GM12878 (cell line): Measurements from ENCODE around the gene BTBD9.

ENCODE experiments used
- JUND ChIP-seq: IDR thresholded peaks from 2 replicates; pipeline ENCODE4 v1.6.1; 2012; ENCODE audit warnings: low read depth, mild to moderate bottlenecking, low read length, improper control_type of control experiment, moderate library complexity
- NFIC ChIP-seq: IDR thresholded peaks from 2 replicates; pipeline ENCODE4 v1.6.1; 2012; ENCODE audit warnings: low read depth, mild to moderate bottlenecking, inconsistent platforms, low read length, moderate library complexity
- REST ChIP-seq: IDR thresholded peaks from 2 replicates; pipeline ENCODE4 v1.6.1; 2012; ENCODE audit warnings: mild to moderate bottlenecking, low read depth, low read length
- USF1 ChIP-seq: IDR thresholded peaks from 2 replicates; pipeline ENCODE4 v1.6.1; 2011; ENCODE audit warnings: borderline replicate concordance, low read depth, mild to moderate bottlenecking, moderate library complexity, mixed read lengths, low read length; ENCODE audit not compliant: insufficient read depth; ENCODE audit errors: extremely low read length
- TF ChIP-seq, protein P1 (sequence below), 3 experiments: IDR thresholded peaks in 2 of 3; conservative IDR thresholded peaks in 1 of 3; 2 replicates each; pipeline ENCODE4 v1.5.1; 2011; ENCODE audit warnings: low read depth in 3 of 3, low read length in 3 of 3, mild to moderate bottlenecking in 3 of 3, control low read depth in 2 of 3, moderate library complexity in 2 of 3, inconsistent platforms in 1 of 3, mixed read lengths in 1 of 3; ENCODE audit not compliant: control insufficient read depth in 2 of 3, insufficient read depth in 1 of 3; ENCODE audit errors: extremely low read depth in 1 of 3

DNA sequence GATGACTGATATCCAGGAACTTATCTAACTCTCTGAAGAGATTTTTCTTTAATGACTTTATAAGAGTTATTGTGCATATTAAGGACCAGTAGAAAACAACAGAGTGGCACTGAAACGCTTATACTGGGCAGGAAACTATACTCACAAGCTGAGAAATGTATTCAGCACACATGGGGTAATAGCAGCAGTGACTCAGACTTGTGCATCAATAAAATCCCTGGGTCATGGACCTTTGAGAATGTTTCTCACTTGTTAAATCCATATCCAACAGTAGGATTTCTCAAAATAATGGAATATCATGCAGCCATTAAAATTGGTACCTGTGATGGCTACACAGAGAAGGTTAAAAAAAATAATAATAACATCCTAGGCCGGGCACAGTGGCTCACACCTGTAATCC lies 219.5 kb downstream of the BTBD9 start:
- TF ChIP-seq JUND: no peak
- no peak for TF ChIP-seq REST
- TF ChIP-seq NFIC: no peak
- TF ChIP-seq, protein P1, sequence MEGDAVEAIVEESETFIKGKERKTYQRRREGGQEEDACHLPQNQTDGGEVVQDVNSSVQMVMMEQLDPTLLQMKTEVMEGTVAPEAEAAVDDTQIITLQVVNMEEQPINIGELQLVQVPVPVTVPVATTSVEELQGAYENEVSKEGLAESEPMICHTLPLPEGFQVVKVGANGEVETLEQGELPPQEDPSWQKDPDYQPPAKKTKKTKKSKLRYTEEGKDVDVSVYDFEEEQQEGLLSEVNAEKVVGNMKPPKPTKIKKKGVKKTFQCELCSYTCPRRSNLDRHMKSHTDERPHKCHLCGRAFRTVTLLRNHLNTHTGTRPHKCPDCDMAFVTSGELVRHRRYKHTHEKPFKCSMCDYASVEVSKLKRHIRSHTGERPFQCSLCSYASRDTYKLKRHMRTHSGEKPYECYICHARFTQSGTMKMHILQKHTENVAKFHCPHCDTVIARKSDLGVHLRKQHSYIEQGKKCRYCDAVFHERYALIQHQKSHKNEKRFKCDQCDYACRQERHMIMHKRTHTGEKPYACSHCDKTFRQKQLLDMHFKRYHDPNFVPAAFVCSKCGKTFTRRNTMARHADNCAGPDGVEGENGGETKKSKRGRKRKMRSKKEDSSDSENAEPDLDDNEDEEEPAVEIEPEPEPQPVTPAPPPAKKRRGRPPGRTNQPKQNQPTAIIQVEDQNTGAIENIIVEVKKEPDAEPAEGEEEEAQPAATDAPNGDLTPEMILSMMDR (IDR thresholded peaks at IDR 0.05 in 2 of 3, conservative IDR thresholded peaks at IDR 0.05 in 1 of 3; ENCODE audit: control insufficient read depth in 2 of 3, extremely low read depth in 1 of 3, insufficient read depth in 1 of 3, low read depth in 3 of 3, low read length in 3 of 3): no peak
- no peak for TF ChIP-seq USF1
